Activated CD8-positive, alpha-beta memory T cell treated with anti-CD3 and anti-CD28 coated beads for 1 hour (primary cell): ENCODE data around the gene CAMTA1.
"Not testable (repeated sequence)": the region's sequence is repeated elsewhere in the genome, so short reads cannot be mapped to it uniquely, and the experiment has no call there.

Source experiments
- DNase-seq, 2 donors: peaks; one replicate each; pipeline ENCODE4 v3.0.0-alpha.2; 2020; ENCODE audit warnings: low read depth in 1 of 2; ENCODE audit errors: extremely low read depth in 1 of 2

The CAMTA1 gene

GRCh38 chr1:7373876-7374562 is 588.8 kb downstream of the CAMTA1 start:
- DNase-seq = no peak

- no peak for DNase-seq
These were observed 589.4 kb downstream of the CAMTA1 start for GRCh38 chr1:7374563-7375160.

- no peak for DNase-seq
These were observed 590.1 kb downstream of the CAMTA1 start for GRCh38 chr1:7375329-7375728.

- DNase-seq = no peak
These were observed 590.8 kb downstream of the CAMTA1 start for GRCh38 chr1:7375781-7376660.

- DNase-seq = no peak
These were observed 591.4 kb downstream of the CAMTA1 start for GRCh38 chr1:7376676-7377075.

GRCh38 chr1:7378346-7379130 is 593.3 kb downstream of the CAMTA1 start:
- DNase-seq = no peak

- no peak for DNase-seq
These were observed 594.3 kb downstream of the CAMTA1 start for GRCh38 chr1:7379441-7379971.

GRCh38 chr1:7380068-7380467 is 594.8 kb downstream of the CAMTA1 start:
- not testable (repeated sequence) for DNase-seq

GRCh38 chr1:7380712-7381111 is 595.5 kb downstream of the CAMTA1 start:
- no peak for DNase-seq

GRCh38 chr1:7381729-7382128 is 596.5 kb downstream of the CAMTA1 start:
- DNase-seq = not testable (repeated sequence)

GRCh38 chr1:7382971-7383370 is 597.7 kb downstream of the CAMTA1 start:
- DNase-seq = no peak

GRCh38 chr1:7383671-7384520 is 598.6 kb downstream of the CAMTA1 start:
- DNase-seq = no peak

GRCh38 chr1:7384679-7385078 is 599.4 kb downstream of the CAMTA1 start:
- DNase-seq = no peak

- no peak for DNase-seq
These were observed 600.4 kb downstream of the CAMTA1 start for GRCh38 chr1:7385471-7386225.

GRCh38 chr1:7386226-7387052 is 601.2 kb downstream of the CAMTA1 start:
- DNase-seq = no peak

- no peak for DNase-seq
These were observed 602.0 kb downstream of the CAMTA1 start for GRCh38 chr1:7387053-7387927.

- no peak for DNase-seq
These were observed 602.9 kb downstream of the CAMTA1 start for GRCh38 chr1:7388141-7388487.
